Measurements from ENCODE around the gene HRH2. TPM values are rescaled to one million over a fixed set of nuclear protein-coding genes. Genes with fewer than 3 reads are reported as not detected.
A peak's percentile ranks its signal among the peaks of the same experiment; 100 is the strongest.

HRH2 gene, protein sequence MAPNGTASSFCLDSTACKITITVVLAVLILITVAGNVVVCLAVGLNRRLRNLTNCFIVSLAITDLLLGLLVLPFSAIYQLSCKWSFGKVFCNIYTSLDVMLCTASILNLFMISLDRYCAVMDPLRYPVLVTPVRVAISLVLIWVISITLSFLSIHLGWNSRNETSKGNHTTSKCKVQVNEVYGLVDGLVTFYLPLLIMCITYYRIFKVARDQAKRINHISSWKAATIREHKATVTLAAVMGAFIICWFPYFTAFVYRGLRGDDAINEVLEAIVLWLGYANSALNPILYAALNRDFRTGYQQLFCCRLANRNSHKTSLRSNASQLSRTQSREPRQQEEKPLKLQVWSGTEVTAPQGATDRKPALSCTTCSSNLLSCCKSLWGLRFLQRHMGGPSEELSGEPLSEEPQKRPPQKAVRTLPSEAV
- 10 to 100 TPM in 3 of 5 experiments, 1 to 10 TPM in 2; 5.6 to 26.3 (median 12.9) TPM for total RNA-seq
- polyA plus RNA-seq = 1 to 10 TPM; 5.0 to 8.0 TPM
- 16.7 reads per million, percentile 46 among the genes with 10 or more reads in this experiment for total RNA-seq

GRCh38 chr5:175657593-175658271 is at the start of gene HRH2:
Gene HRH2 (plus strand): TSS chr5:175658071. CDS start chr5:175683234, 25,163 bp downstream.
- Mint-ChIP-seq H3K9me3 (peaks cover 0 to 3% (median 0%) of the 10 kb centered on the region in 11 donors), H3K4me1 (peaks cover 77 to 98% (median 92%) of the 10 kb centered on the region in 7 donors), H3K4me3 (peak within 1 kb of the TSS; percentile 84 to 100 (median 96)), H3K27ac (peak within 1 kb of the TSS; percentile 80 to 94 (median 88)), H3K27me3 (peaks cover 0 to 2% (median 0%) of the 10 kb centered on the region in 5 donors), H3K36me3 (peaks cover 0 to 36% (median 5%) of the 10 kb centered on the region in 5 donors)
- Histone ChIP-seq H3K27me3 (ENCODE audit: control insufficient read depth in 2 of 2, insufficient read depth in 2 of 2, low read length in 2 of 2) (no peaks in the 10 kb centered on the region), H3K4me1 (ENCODE audit: control insufficient read depth in 2 of 2, insufficient read depth in 2 of 2, low read length in 2 of 2) (peaks cover 41 to 59% of the 10 kb centered on the region in 2 donors), H3K27ac (ENCODE audit: low read depth, low read length) (peak within 1 kb of the TSS; percentile 71), H3K36me3 (ENCODE audit: control insufficient read depth in 2 of 3, insufficient read depth in 3 of 3, low read length in 3 of 3) (peaks cover 0 to 4% (median 0%) of the 10 kb centered on the region in 3 experiments), H3K4me3 (ENCODE audit: low read length) (peak within 1 kb of the TSS; percentile 70), H3K9me3 (ENCODE audit: control insufficient read depth in 2 of 3, low read length in 3 of 3) (no peaks in the 10 kb centered on the region)
- ChIA-PET CTCF (interaction anchor here (0.6 to 4.3 kb wide), 3 partner anchors 40 to 123 kb away, joined by 3 to 27 read pairs (median 3); no protein-coding TSS in a partner anchor), POLR2A (no interaction called here)
- DNase-seq = peak; percentile 20 to 69 (median 46)
- intact Hi-C loops (cut with micrococcal nuclease) = loop anchor here (1.0 to 10.0 kb wide), 8 partner anchors 17 to 1773 kb away; partner anchors contain the start of genes RNF44 (in 2 of the 2), ARL10 (in 1 of the 2), CPEB4 (in 1 of the 2) and KIAA1191 (in 1 of the 2)
- peak; percentile 71 for ATAC-seq

DNA sequence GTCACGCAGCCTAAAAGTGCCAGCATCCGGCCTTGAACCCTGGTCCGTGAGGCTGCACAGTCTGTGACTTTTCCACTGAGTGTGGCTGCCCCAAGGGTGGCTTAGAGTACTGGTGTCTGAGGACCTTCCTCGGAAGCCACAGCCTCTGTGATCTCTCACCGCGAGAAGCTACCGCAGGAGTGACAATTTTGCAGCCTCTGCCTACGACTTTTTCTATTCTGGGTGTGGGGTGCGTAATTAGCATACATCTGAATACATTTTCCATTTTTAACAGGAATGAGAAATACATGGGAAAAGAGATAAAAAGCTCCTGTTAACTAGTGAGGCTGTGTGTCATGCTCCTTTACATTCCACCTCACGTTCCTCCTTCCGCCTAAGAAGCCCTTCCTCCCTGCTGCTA is 48.3 kb upstream of the HRH2 start:
- no peak overlapping the region for H3K27ac ChIP-seq (ENCODE audit: low read depth, low read length)
- H3K9me3 ChIP-seq (ENCODE audit: control insufficient read depth in 2 of 3, low read length in 3 of 3) = no peaks in the 10 kb centered on the region
- ChIA-PET CTCF (no interaction called here), POLR2A (no interaction called here)
- Mint-ChIP-seq H3K36me3 (peaks cover 0 to 9% (median 4%) of the 10 kb centered on the region in 5 donors), H3K4me1 (peaks cover 10 to 45% (median 28%) of the 10 kb centered on the region in 7 donors), H3K9me3 (peaks cover 0 to 11% (median 3%) of the 10 kb centered on the region in 11 donors), H3K27ac (no peak overlapping the region), H3K4me3 (peak overlapping the region in 5 of 10 donors; percentile 8 to 46 (median 17)), H3K27me3 (peaks cover 0 to 27% (median 5%) of the 10 kb centered on the region in 5 donors)
- no peaks in the 10 kb centered on the region for H3K27me3 ChIP-seq (ENCODE audit: control insufficient read depth in 2 of 2, insufficient read depth in 2 of 2, low read length in 2 of 2)
- no peaks in the 10 kb centered on the region for H3K36me3 ChIP-seq (ENCODE audit: control insufficient read depth in 2 of 3, insufficient read depth in 3 of 3, low read length in 3 of 3)
- ATAC-seq (no peak), DNase-seq (peak in 2 of 9 donors; percentile 4 to 29)
- intact Hi-C loops (cut with micrococcal nuclease) = no loop called here
- no peak overlapping the region for H3K4me3 ChIP-seq (ENCODE audit: low read length)
- no peaks in the 10 kb centered on the region for H3K4me1 ChIP-seq (ENCODE audit: control insufficient read depth in 2 of 2, insufficient read depth in 2 of 2, low read length in 2 of 2)

- H3K9me3 ChIP-seq (ENCODE audit: control insufficient read depth in 2 of 3, low read length in 3 of 3) = no peaks in the 10 kb centered on the region
- DNase-seq (no peak), ATAC-seq (no peak)
- no peak overlapping the region for H3K27ac ChIP-seq (ENCODE audit: low read depth, low read length)
- peaks cover 0 to 23% (median 5%) of the 10 kb centered on the region in 5 donors for H3K27me3 Mint-ChIP-seq
- ChIA-PET CTCF (interaction anchor here (1.1 kb wide), 1 partner anchor 15 kb away, joined by 3 read pairs; no protein-coding TSS in a partner anchor), POLR2A (no interaction called here)
- peaks cover 10 to 41% (median 23%) of the 10 kb centered on the region in 7 donors for H3K4me1 Mint-ChIP-seq
- H3K27ac Mint-ChIP-seq = peak overlapping the region in 1 of 9 donors; percentile 5
- peaks cover 0 to 11% (median 3%) of the 10 kb centered on the region in 11 donors for H3K9me3 Mint-ChIP-seq
- H3K36me3 ChIP-seq (ENCODE audit: control insufficient read depth in 2 of 3, insufficient read depth in 3 of 3, low read length in 3 of 3) = no peaks in the 10 kb centered on the region
- peak overlapping the region in 1 of 10 donors; percentile 31 for H3K4me3 Mint-ChIP-seq
- H3K36me3 Mint-ChIP-seq = peaks cover 0 to 9% (median 4%) of the 10 kb centered on the region in 5 donors
- H3K27me3 ChIP-seq (ENCODE audit: control insufficient read depth in 2 of 2, insufficient read depth in 2 of 2, low read length in 2 of 2) = no peaks in the 10 kb centered on the region
- no peaks in the 10 kb centered on the region for H3K4me1 ChIP-seq (ENCODE audit: control insufficient read depth in 2 of 2, insufficient read depth in 2 of 2, low read length in 2 of 2)
- H3K4me3 ChIP-seq (ENCODE audit: low read length) = no peak overlapping the region
- intact Hi-C loops (cut with micrococcal nuclease) = no loop called here
These were observed 47.5 kb upstream of the HRH2 start for GRCh38 chr5:175610381-175610780.

DNA sequence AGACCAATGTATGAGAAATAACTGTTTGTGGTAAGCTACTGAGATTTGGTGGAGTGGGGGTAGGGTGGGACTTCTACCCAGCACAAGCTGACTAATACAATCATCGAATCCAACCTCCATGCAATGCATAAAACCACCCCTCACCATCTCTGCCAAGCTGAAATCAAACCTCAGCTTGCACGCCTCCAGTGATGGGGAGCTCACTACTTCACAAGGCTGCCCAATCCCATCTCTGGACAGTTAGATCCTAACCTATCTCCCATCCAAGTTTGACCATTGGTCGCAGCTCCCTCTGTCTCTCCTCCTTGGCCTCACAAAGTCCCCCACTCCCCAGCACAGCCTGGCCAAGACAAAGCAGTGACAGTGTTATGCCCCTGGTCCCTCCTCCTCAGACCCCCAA is 47.0 kb upstream of the HRH2 start:
- Mint-ChIP-seq H3K36me3 (peaks cover 0 to 9% (median 4%) of the 10 kb centered on the region in 5 donors), H3K4me3 (no peak overlapping the region), H3K27me3 (peaks cover 0 to 21% (median 5%) of the 10 kb centered on the region in 5 donors), H3K9me3 (peaks cover 0 to 11% (median 3%) of the 10 kb centered on the region in 11 donors), H3K27ac (no peak overlapping the region), H3K4me1 (peaks cover 13 to 41% (median 23%) of the 10 kb centered on the region in 7 donors)
- ChIA-PET POLR2A (no interaction called here), CTCF (interaction anchor here (1.1 kb wide), 1 partner anchor 16 kb away, joined by 3 read pairs; no protein-coding TSS in a partner anchor)
- intact Hi-C loops (cut with micrococcal nuclease) = no loop called here
- H3K27me3 ChIP-seq (ENCODE audit: control insufficient read depth in 2 of 2, insufficient read depth in 2 of 2, low read length in 2 of 2) = no peaks in the 10 kb centered on the region
- ATAC-seq (no peak), DNase-seq (no peak)
- no peaks in the 10 kb centered on the region for H3K36me3 ChIP-seq (ENCODE audit: control insufficient read depth in 2 of 3, insufficient read depth in 3 of 3, low read length in 3 of 3)
- no peaks in the 10 kb centered on the region for H3K9me3 ChIP-seq (ENCODE audit: control insufficient read depth in 2 of 3, low read length in 3 of 3)
- H3K4me1 ChIP-seq (ENCODE audit: control insufficient read depth in 2 of 2, insufficient read depth in 2 of 2, low read length in 2 of 2) = no peaks in the 10 kb centered on the region
- H3K4me3 ChIP-seq (ENCODE audit: low read length) = no peak overlapping the region
- H3K27ac ChIP-seq (ENCODE audit: low read depth, low read length) = no peak overlapping the region

DNA sequence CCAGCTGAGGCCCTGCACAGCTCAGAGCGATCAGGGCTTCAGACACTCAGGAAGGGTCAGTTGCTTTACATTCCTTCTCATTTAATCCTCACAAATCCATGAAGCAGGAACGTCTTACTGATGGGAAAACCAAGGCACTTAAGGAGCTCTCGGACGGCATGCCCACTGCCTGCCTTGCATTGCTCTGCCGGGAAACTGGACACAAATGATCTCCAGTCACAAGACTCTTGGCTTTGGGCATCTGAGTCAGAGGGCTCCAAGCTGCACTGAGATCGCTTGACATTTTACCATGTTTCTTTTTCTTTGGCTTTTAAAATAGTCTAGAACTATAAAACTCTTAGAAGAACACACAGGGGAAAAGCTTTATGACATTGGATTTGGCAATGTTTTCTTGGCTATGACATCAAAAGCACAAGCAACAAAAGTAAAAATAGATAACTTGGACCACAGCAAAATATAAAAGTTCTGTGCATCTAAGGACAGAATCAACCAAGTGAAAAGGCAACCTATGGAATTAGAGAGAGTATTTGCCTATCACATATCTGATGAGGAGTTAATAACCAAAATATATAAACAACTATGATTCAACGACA is 43.6 kb upstream of the HRH2 start:
- H3K9me3 Mint-ChIP-seq = peaks cover 0 to 11% (median 3%) of the 10 kb centered on the region in 11 donors
- H3K36me3 Mint-ChIP-seq = peaks cover 0 to 9% (median 4%) of the 10 kb centered on the region in 5 donors
- no peaks in the 10 kb centered on the region for H3K36me3 ChIP-seq (ENCODE audit: control insufficient read depth in 2 of 3, insufficient read depth in 3 of 3, low read length in 3 of 3)
- no peak for DNase-seq
- no peaks in the 10 kb centered on the region for H3K4me1 ChIP-seq (ENCODE audit: control insufficient read depth in 2 of 2, insufficient read depth in 2 of 2, low read length in 2 of 2)
- ChIA-PET CTCF (no interaction called here), POLR2A (no interaction called here)
- H3K4me1 Mint-ChIP-seq = peaks cover 12 to 50% (median 25%) of the 10 kb centered on the region in 7 donors
- no peak overlapping the region for H3K27ac ChIP-seq (ENCODE audit: low read depth, low read length)
- peaks cover 0 to 21% (median 5%) of the 10 kb centered on the region in 5 donors for H3K27me3 Mint-ChIP-seq
- no peak for ATAC-seq
- H3K27ac Mint-ChIP-seq = no peak overlapping the region
- intact Hi-C loops (cut with micrococcal nuclease) = loop anchor here in 1 of 2 donors (2.0 kb wide), 1 partner anchor 38 kb away; no protein-coding TSS in a partner anchor
- no peaks in the 10 kb centered on the region for H3K9me3 ChIP-seq (ENCODE audit: control insufficient read depth in 2 of 3, low read length in 3 of 3)
- H3K4me3 Mint-ChIP-seq = no peak overlapping the region
- H3K4me3 ChIP-seq (ENCODE audit: low read length) = no peak overlapping the region
- H3K27me3 ChIP-seq (ENCODE audit: control insufficient read depth in 2 of 2, insufficient read depth in 2 of 2, low read length in 2 of 2) = no peaks in the 10 kb centered on the region

GRCh38 chr5:175614861-175615260 is 43.0 kb upstream of the HRH2 start:
- no peak overlapping the region for H3K4me3 ChIP-seq (ENCODE audit: low read length)
- peaks cover 0 to 11% (median 3%) of the 10 kb centered on the region in 11 donors for H3K9me3 Mint-ChIP-seq
- no peaks in the 10 kb centered on the region for H3K27me3 ChIP-seq (ENCODE audit: control insufficient read depth in 2 of 2, insufficient read depth in 2 of 2, low read length in 2 of 2)
- peaks cover 0 to 18% (median 5%) of the 10 kb centered on the region in 5 donors for H3K27me3 Mint-ChIP-seq
- no peak for ATAC-seq
- no peak overlapping the region for H3K4me3 Mint-ChIP-seq
- H3K36me3 ChIP-seq (ENCODE audit: control insufficient read depth in 2 of 3, insufficient read depth in 3 of 3, low read length in 3 of 3) = no peaks in the 10 kb centered on the region
- peaks cover 8 to 45% (median 25%) of the 10 kb centered on the region in 7 donors for H3K4me1 Mint-ChIP-seq
- no peak overlapping the region for H3K27ac ChIP-seq (ENCODE audit: low read depth, low read length)
- ChIA-PET CTCF (interaction anchor here (0.8 kb wide), 1 partner anchor 9 kb away, joined by 3 read pairs; no protein-coding TSS in a partner anchor), POLR2A (no interaction called here)
- intact Hi-C loops (cut with micrococcal nuclease) = loop anchor here (2.0 to 5.0 kb wide), 2 partner anchors 37 to 38 kb away; no protein-coding TSS in a partner anchor
- no peak for DNase-seq
- H3K27ac Mint-ChIP-seq = no peak overlapping the region
- no peaks in the 10 kb centered on the region for H3K9me3 ChIP-seq (ENCODE audit: control insufficient read depth in 2 of 3, low read length in 3 of 3)
- H3K4me1 ChIP-seq (ENCODE audit: control insufficient read depth in 2 of 2, insufficient read depth in 2 of 2, low read length in 2 of 2) = no peaks in the 10 kb centered on the region
- H3K36me3 Mint-ChIP-seq = peaks cover 0 to 9% (median 4%) of the 10 kb centered on the region in 5 donors
